IMR-90 (cell line): Measurements from ENCODE around the gene NEDD4L.

Source experiments
- CHD1 ChIP-seq: IDR thresholded peaks from 2 replicates; pipeline ENCODE4 v1.6.1; 2012; ENCODE audit warnings: low read depth, low read length, improper control_type of control experiment
- CTCF ChIP-seq: conservative IDR thresholded peaks from 2 replicates; pipeline ENCODE4 v1.5.1; 2012; ENCODE audit warnings: mild to moderate bottlenecking, low read depth, low read length, improper control_type of control experiment
- ELK1 ChIP-seq: fragments of 150-350 bp; IDR thresholded peaks from 2 replicates; pipeline ENCODE4 v1.6.1; 2016; ENCODE audit warnings: low read depth, mild to moderate bottlenecking, low read length, moderate library complexity, borderline replicate concordance
- MAZ ChIP-seq: IDR thresholded peaks from 2 replicates; pipeline ENCODE4 v1.6.1; 2012; ENCODE audit warnings: low read depth, mild to moderate bottlenecking, low read length, improper control_type of control experiment, moderate library complexity, borderline replicate concordance
- POLR2A ChIP-seq: IDR thresholded peaks from 2 replicates; pipeline ENCODE4 v1.6.1; 2012; ENCODE audit warnings: mild to moderate bottlenecking, low read depth, low read length
- RAD21 ChIP-seq: IDR thresholded peaks from 2 replicates; pipeline ENCODE4 v1.6.1; 2012; ENCODE audit warnings: low read length, improper control_type of control experiment
- SMC3 ChIP-seq: fragments of 150-350 bp; IDR thresholded peaks from 2 replicates; pipeline ENCODE4 v1.6.1; 2016; ENCODE audit warnings: low read depth, mild to moderate bottlenecking, antibody characterized with exemption, low read length, moderate library complexity
- USF2 ChIP-seq: fragments of 150-350 bp; IDR thresholded peaks from 2 replicates; pipeline ENCODE4 v1.6.1; 2017; ENCODE audit warnings: mild to moderate bottlenecking, antibody characterized with exemption, low read length, low read depth

- no peak for TF ChIP-seq CTCF
- no peak for TF ChIP-seq RAD21
- TF ChIP-seq POLR2A, result no peak
- TF ChIP-seq SMC3, result no peak
- TF ChIP-seq ELK1, result no peak
- no peak for TF ChIP-seq USF2
- no peak for TF ChIP-seq MAZ
- TF ChIP-seq CHD1, result no peak
Observed at GRCh38 chr18:58364876-58365528, 321.0 kb downstream of the NEDD4L start.
